GM23338 (cell line): Measurements from ENCODE around the gene PODN. TPM values are rescaled to one million over a fixed set of nuclear protein-coding genes. Genes with fewer than 3 reads are reported as not detected.

Experiments
- ATAC-seq: fragments of 200-7000 bp; cut with Tn5 transposase; 3 replicates; pipeline ENCODE4 v1.9.1; 2020
- DNase-seq: peaks from one replicate; pipeline ENCODE4 v3.0.0-alpha.2; 2015; ENCODE audit warnings: low spot score
- H2AFZ ChIP-seq: fragments of 200-600 bp; sonication (generic); 2 replicates; pipeline ENCODE4 v1.8.0; 2016; ENCODE audit warnings: antibody characterized with exemption, mild to moderate bottlenecking, moderate library complexity
- H3F3A ChIP-seq: fragments of 200-600 bp; sonication (generic); replicated peaks from 2 replicates; pipeline ENCODE4 v1.8.0; 2017; ENCODE audit warnings: antibody characterized with exemption, mixed run types, low read depth
- H3K27ac ChIP-seq: fragments of 200-600 bp; sonication (generic); 2 replicates; pipeline ENCODE4 v1.6.1; 2016; ENCODE audit warnings: low read depth
- H3K27me3 ChIP-seq: fragments of 200-600 bp; sonication (generic); 2 replicates; pipeline ENCODE4 v1.8.0; 2016; ENCODE audit warnings: mild to moderate bottlenecking, mixed run types, moderate library complexity; ENCODE audit not compliant: insufficient read depth
- H3K36me3 ChIP-seq: fragments of 200-600 bp; sonication (generic); 2 replicates; pipeline ENCODE4 v1.8.0; 2016; ENCODE audit warnings: mild to moderate bottlenecking; ENCODE audit not compliant: insufficient read depth
- H3K4me1 ChIP-seq: fragments of 200-600 bp; sonication (generic); 2 replicates; pipeline ENCODE4 v1.8.0; 2016; ENCODE audit warnings: mild to moderate bottlenecking, moderate library complexity; ENCODE audit not compliant: insufficient read depth
- H3K4me2 ChIP-seq: fragments of 200-600 bp; sonication (generic); 2 replicates; pipeline ENCODE4 v1.7.1; 2017; ENCODE audit warnings: mixed run types
- H3K4me3 ChIP-seq: fragments of 200-600 bp; sonication (generic); 2 replicates; pipeline ENCODE4 v1.6.1; 2016; ENCODE audit warnings: mixed run types
- H3K79me2 ChIP-seq: fragments of 200-600 bp; sonication (generic); replicated peaks from 2 replicates; pipeline ENCODE4 v1.8.0; 2017; ENCODE audit warnings: mild to moderate bottlenecking; ENCODE audit not compliant: insufficient read depth
- H3K9me2 ChIP-seq: fragments of 200-600 bp; sonication (generic); 2 replicates; pipeline ENCODE4 v1.8.0; 2017; ENCODE audit not compliant: insufficient read depth
- H4K20me1 ChIP-seq: fragments of 200-600 bp; sonication (generic); replicated peaks from 2 replicates; pipeline ENCODE4 v1.8.0; 2017; ENCODE audit warnings: mild to moderate bottlenecking; ENCODE audit not compliant: insufficient read depth
- H3K27ac Mint-ChIP-seq: 2 replicates; pipeline ENCODE4 v1.8.0; 2020; ENCODE audit warnings: inconsistent platforms, mild to moderate bottlenecking, moderate library complexity, mixed read lengths
- H3K27me3 Mint-ChIP-seq: 3 replicates; pipeline ENCODE4 v1.8.0; 2022; ENCODE audit warnings: low read depth, mild to moderate bottlenecking, moderate library complexity, mixed read lengths, inconsistent platforms; ENCODE audit not compliant: insufficient read depth, poor library complexity
- H3K36me3 Mint-ChIP-seq: 3 replicates; pipeline ENCODE4 v1.8.0; 2021; ENCODE audit warnings: low read depth, mild to moderate bottlenecking, inconsistent platforms, moderate library complexity, mixed read lengths
- H3K4me1 Mint-ChIP-seq: 3 replicates; pipeline ENCODE4 v1.8.0; 2020; ENCODE audit warnings: mild to moderate bottlenecking, inconsistent platforms, mixed read lengths
- H3K4me3 Mint-ChIP-seq: 3 replicates; pipeline ENCODE4 v1.8.0; 2021; ENCODE audit warnings: moderate library complexity, mild to moderate bottlenecking, inconsistent platforms, mixed read lengths
- H3K9me3 Mint-ChIP-seq: 3 replicates; pipeline ENCODE4 v1.8.0; 2020; ENCODE audit warnings: moderate library complexity, mild to moderate bottlenecking, inconsistent platforms, mixed read lengths
- CREB1 ChIP-seq: fragments of 250-450 bp; sonication (Bioruptor Pico); IDR thresholded peaks from 2 replicates; pipeline ENCODE4 v1.5.0; 2020; ENCODE audit warnings: low read depth, mild to moderate bottlenecking, moderate library complexity
- CTCF ChIP-seq, 2 experiments: fragments of 200-600 bp in 1 of 2; sonication (generic) in 1 of 2; conservative IDR thresholded peaks; 2 replicates each; pipeline versions ENCODE4 v1.5.1 to v1.6.1; 2016 to 2017; ENCODE audit warnings: antibody characterized with exemption in 2 of 2, low read depth in 2 of 2, mild to moderate bottlenecking in 2 of 2, moderate library complexity in 1 of 2
- JUNB ChIP-seq: IDR thresholded peaks from one replicate; pipeline ENCODE4 v1.6.1; 2016; ENCODE audit warnings: antibody characterized with exemption; ENCODE audit not compliant: unreplicated experiment
- POLR2AphosphoS5 ChIP-seq: IDR thresholded peaks from 2 replicates; pipeline ENCODE4 v1.6.1; 2016; ENCODE audit warnings: antibody characterized with exemption, low read depth
- REST ChIP-seq: IDR thresholded peaks from one replicate; pipeline ENCODE4 v1.6.1; 2018; ENCODE audit warnings: antibody characterized with exemption; ENCODE audit not compliant: unreplicated experiment
- ZNF462 ChIP-seq: fragments of 250-450 bp; sonication (Bioruptor Pico); IDR thresholded peaks from 2 replicates; pipeline ENCODE4 v1.5.0; 2020; ENCODE audit warnings: mild to moderate bottlenecking, moderate library complexity
- polyA plus RNA-seq: library from polyadenylated mRNA; unstranded; fragments of >200 nt; fragmentation: Nextera tagmentation; extraction: Ambion mirVana; gene quantifications from 2 replicates; pipeline ENCODE4 v1.2.1, GENCODE V29; 2016
- total RNA-seq: library from RNA; depleted of rRNA; stranded (reverse); fragments of >200 nt; shearing (Covaris generic); gene quantifications from 2 replicates; pipeline ENCODE4 v1.2.3, GENCODE V29; 2014

Gene PODN
- total and polyA plus RNA-seq, 2 experiments from 2014 or later = 0.16 to 0.24 TPM

GRCh38 chr1:53090227-53091147 is 28.5 kb downstream of the PODN start (continued):
- TF ChIP-seq ZNF462 = no peak
- TF ChIP-seq JUNB = no peak

GRCh38 chr1:53091841-53092645 is 30.0 kb downstream of the PODN start:
- H3K4me1 ChIP-seq = no peaks in the 10 kb centered on the region
- no peak overlapping the region for H3K4me3 ChIP-seq
- TF ChIP-seq CREB1 (CRISPR knock-in tag) (no peak), CTCF (conservative IDR thresholded peaks at IDR 0.05; ENCODE audit: low read depth in 2 of 2) (peak in 1 of 2 experiments; percentile 48; a peak in 2 of 4 replicates), REST (no peak), POLR2AphosphoS5 (no peak)
- H2AFZ ChIP-seq = peak overlapping the region; percentile 88
- no peaks in the 10 kb centered on the region for H3K9me2 ChIP-seq
- H3K36me3 Mint-ChIP-seq = no peaks in the 10 kb centered on the region
- no peak overlapping the region for H3K27ac Mint-ChIP-seq
- H3K4me3 Mint-ChIP-seq = no peak overlapping the region
- no peaks in the 10 kb centered on the region for H3K9me3 Mint-ChIP-seq
- H3K4me1 Mint-ChIP-seq = peaks cover 3% of the 10 kb centered on the region; the same call in 1 of the 3 replicates
- no peaks in the 10 kb centered on the region; the same call in 1 of the 2 replicates for H3F3A ChIP-seq
- no peak overlapping the region for H3K4me2 ChIP-seq
- no peak overlapping the region for H3K27ac ChIP-seq
- ATAC-seq (no peak), DNase-seq (no peak)
- H3K36me3 ChIP-seq = no peaks in the 10 kb centered on the region
- no peaks in the 10 kb centered on the region for H4K20me1 ChIP-seq
- H3K79me2 ChIP-seq = no peaks in the 10 kb centered on the region
- H3K27me3 ChIP-seq = no peaks in the 10 kb centered on the region
- H3K27me3 Mint-ChIP-seq = peaks cover 6% of the 10 kb centered on the region
